HepG2 (cell line): ENCODE measurements around the gene NTF3. TPM values are rescaled to one million over a fixed set of nuclear protein-coding genes. Genes with fewer than 3 reads are reported as not detected.

Source experiments
- ATAC-seq: fragments of 200-7000 bp; cut with Tn5 transposase; 3 replicates; pipeline ENCODE4 v1.9.1; 2020; ENCODE audit warnings: mild to moderate bottlenecking, moderate library complexity
- BruUV-seq: library from RNA; stranded (reverse); fragments of 400-500 nt; replicated peaks from 2 replicates; lab custom pipeline; 2021; lab: Mats Ljungman, UMichigan
- CTCF ChIA-PET: fragments of 300-600 bp; formaldehyde crosslinking; extraction: SDS; loops from one replicate; lab custom pipeline; 2021; ENCODE audit warnings: low total read pairs, inconsistent platforms, low intra/inter-chr PET ratio; lab: Yijun Ruan, JAX
- POLR2A ChIA-PET: fragments of 350-600 bp; sonication (Branson Sonifier 250); formaldehyde crosslinking; loops from one replicate; lab custom pipeline; 2020; ENCODE audit warnings: antibody characterized with exemption, inconsistent platforms; lab: Yijun Ruan, JAX
- DNase-seq: peaks from one replicate; pipeline ENCODE4 v3.0.0-alpha.2; 2015; ENCODE audit warnings: low spot score
- FAIRE-seq: peaks from 3 replicates; lab custom pipeline; 2011; peaks lifted over from hg19 to GRCh38; lab: Jason Lieb, UNC
- H2AFZ ChIP-seq: one replicate; pipeline ENCODE4 v1.6.1; 2011; ENCODE audit warnings: low read length, inconsistent platforms
- H3K27ac ChIP-seq: fragments of 300-600 bp; 3 replicates; pipeline ENCODE4 v1.8.0; 2011; ENCODE audit warnings: mixed run types, mild to moderate bottlenecking, mixed read lengths, low read length, inconsistent platforms; ENCODE audit not compliant: insufficient read depth; ENCODE audit errors: extremely low read length
- H3K27me3 ChIP-seq, 2 experiments: fragments of 200-600 bp in 1 of 2; 2 replicates in 1 of 2; 3 replicates in 1 of 2; pipeline versions ENCODE4 v1.6.0 to v1.8.0; 2011; ENCODE audit warnings: low read length in 2 of 2, mild to moderate bottlenecking in 2 of 2, moderate library complexity in 2 of 2, inconsistent platforms in 1 of 2; ENCODE audit not compliant: insufficient read depth in 2 of 2, control insufficient read depth in 1 of 2
- H3K36me3 ChIP-seq, 2 experiments: fragments of 200-600 bp in 1 of 2; replicated peaks in 1 of 2; 2 replicates in 1 of 2; 3 replicates in 1 of 2; pipeline versions ENCODE4 v1.5.1 to v1.8.0; 2011; ENCODE audit warnings: low read length in 2 of 2, inconsistent platforms in 1 of 2; ENCODE audit not compliant: insufficient read depth in 2 of 2, control insufficient read depth in 1 of 2
- H3K4me1 ChIP-seq: 2 replicates; pipeline ENCODE4 v1.5.1; 2012; ENCODE audit warnings: low read length, inconsistent platforms; ENCODE audit not compliant: insufficient read depth
- H3K4me2 ChIP-seq: 2 replicates; pipeline ENCODE4 v1.6.0; 2011; ENCODE audit warnings: low read depth, low read length, inconsistent platforms
- H3K4me3 ChIP-seq, 3 experiments: fragments of 200-600 bp in 1 of 3; sonication (generic), shearing (Covaris generic) in 1 of 3; replicated peaks in 1 of 3; 2 replicates each; pipeline ENCODE4 v1.5.1; 2011 to 2016; ENCODE audit warnings: low read length in 3 of 3, inconsistent platforms in 2 of 3, low read depth in 2 of 3, mild to moderate bottlenecking in 2 of 3, control low read depth in 1 of 3, mixed read lengths in 1 of 3; ENCODE audit not compliant: insufficient read depth in 1 of 3
- H3K79me2 ChIP-seq: one replicate; pipeline ENCODE4 v1.6.1; 2011; ENCODE audit warnings: low read length, inconsistent platforms; ENCODE audit not compliant: insufficient read depth
- H3K9ac ChIP-seq: 2 replicates; pipeline ENCODE4 v1.6.0; 2011; ENCODE audit warnings: mild to moderate bottlenecking, low read depth, low read length, inconsistent platforms; ENCODE audit not compliant: insufficient read depth
- H3K9me3 ChIP-seq: 2 replicates; pipeline ENCODE4 v1.5.1; 2012; ENCODE audit warnings: mild to moderate bottlenecking, low read length
- H4K20me1 ChIP-seq: 2 replicates; pipeline ENCODE4 v1.6.0; 2011; ENCODE audit warnings: inconsistent platforms, mild to moderate bottlenecking, low read length, moderate library complexity; ENCODE audit not compliant: insufficient read depth
- HOXD1 ChIP-seq: sonication (generic); formaldehyde crosslinking; IDR thresholded peaks from 2 replicates; pipeline ENCODE4 v1.5.0; 2020; ENCODE audit warnings: missing genetic modification reagents
- NR0B2 ChIP-seq: sonication (generic); formaldehyde crosslinking; IDR thresholded peaks from 2 replicates; pipeline ENCODE4 v1.4.0; 2020; ENCODE audit warnings: mild to moderate bottlenecking, missing genetic modification reagents
- POLR2G ChIP-seq: fragments of 200-400 bp; formaldehyde crosslinking; IDR thresholded peaks from 2 replicates; pipeline ENCODE4 v1.6.1; 2018; ENCODE audit warnings: mild to moderate bottlenecking, low read depth, low read length, moderate library complexity
- PRMT3 ChIP-seq: sonication (generic); formaldehyde crosslinking; IDR thresholded peaks from 2 replicates; pipeline ENCODE4 v1.8.1; 2022; ENCODE audit warnings: low read depth, mild to moderate bottlenecking, moderate library complexity, missing genetic modification reagents, borderline replicate concordance
- SMAD1 ChIP-seq: sonication (generic); formaldehyde crosslinking; IDR thresholded peaks from 2 replicates; pipeline ENCODE4 v1.4.0; 2020; ENCODE audit warnings: missing genetic modification reagents, low read depth, mild to moderate bottlenecking, borderline replicate concordance
- STAG1 ChIP-seq: sonication (generic); formaldehyde crosslinking; IDR thresholded peaks from 2 replicates; pipeline ENCODE4 v1.4.0; 2020; ENCODE audit warnings: missing genetic modification reagents
- WGBS: methylation state at CpG from one replicate; pipeline ENCODE4 v1.1.6; 2017; ENCODE audit warnings: low lambda C conversion rate; 5-methylcytosine and 5-hydroxymethylcytosine counted together
- in situ Hi-C: cut with HindIII; loops from 2 replicates; pipeline ENCODE4 v1.10.0; 2017; ENCODE audit warnings: low pct_unique_long_range_greater_than_20kb; ENCODE audit not compliant: extremely low pct_ligation_motif_present
- intact Hi-C: fragments of 100-400 bp; cut with micrococcal nuclease; formaldehyde crosslinking; loops from one replicate; pipeline ENCODE4 v1.10.0; 2022; ENCODE audit not compliant: unreplicated experiment
- polyA plus RNA-seq, 8 experiments: library from polyadenylated mRNA; depleted of rRNA in 3 of 8; stranded (reverse) in 7 of 8; unstranded in 1 of 8; fragments of >200 nt; fragmentation: Illumina TruSeq in 4 of 8; extraction: Trizol in 4 of 8; gene quantifications; 2 replicates each; pipeline versions ENCODE4 v1.2.1 to v1.2.3, GENCODE V29; 2011 to 2016; ENCODE audit warnings: low read depth in 4 of 8, missing spikeins in 1 of 8, mixed read lengths in 1 of 8; ENCODE audit not compliant: insufficient read depth in 1 of 8
- total RNA-seq, 5 experiments: library from RNA; depleted of rRNA; stranded (reverse); fragments of >200 nt; fragmentation: Illumina TruSeq; extraction: Trizol; gene quantifications; 2 replicates each; pipeline ENCODE4 v1.2.3, GENCODE V29; 2016; ENCODE audit warnings: low read depth in 1 of 5
- TF ChIP-seq, protein P1 (sequence below): sonication (generic); IDR thresholded peaks from 2 replicates; pipeline ENCODE4 v1.6.1; 2016; ENCODE audit warnings: low read depth, borderline replicate concordance

The NTF3 gene
- total and polyA plus RNA-seq, 2 of the 13 experiments (the other 11 are each of a cell fraction or from before 2014, with no cell fraction given): not detected

DNA sequence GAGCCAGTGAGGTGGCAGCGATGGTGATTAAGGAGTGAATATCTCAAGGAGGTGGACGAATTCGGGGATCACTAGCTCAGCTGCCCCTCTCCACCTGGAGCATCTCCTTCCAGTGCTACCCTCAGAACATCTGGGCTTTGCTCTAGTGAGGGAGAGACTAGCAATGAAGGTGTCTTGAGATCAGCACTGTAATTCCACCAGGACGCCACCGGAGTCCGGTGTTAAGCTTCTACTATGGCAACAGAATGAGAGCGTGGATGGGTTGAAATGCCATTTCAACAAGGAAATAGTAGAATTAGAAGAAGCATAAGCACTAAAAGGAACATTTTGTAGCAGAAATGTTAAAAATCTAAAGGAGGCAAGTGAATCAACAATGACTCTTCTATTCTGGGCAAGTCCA, 61.1 kb downstream of the NTF3 start:
- no peak overlapping the region for H3K4me3 ChIP-seq
- no peaks in the 10 kb centered on the region for H4K20me1 ChIP-seq
- DNase-seq (no peak), ATAC-seq (0 out of 3 replicates have a peak, but pooled peaks have one; percentile 39), FAIRE-seq (no peak)
- POLR2A ChIA-PET: no interaction called here
- CTCF ChIA-PET: no interaction called here
- in situ Hi-C loops: no loop called here
- no TSS peak for BruUV-seq
- no peaks in the 10 kb centered on the region for H3K9me3 ChIP-seq
- H3K9ac ChIP-seq: no peak overlapping the region
- H3K4me1 ChIP-seq: peaks cover 12% of the 10 kb centered on the region
- 51% methylated on average over 7 of the region's 7 CpGs for WGBS
- H3K36me3 ChIP-seq: no peaks in the 10 kb centered on the region
- TF ChIP-seq STAG1 (CRISPR knock-in tag): peak; percentile 4; the same call in 1 of the 2 replicates
- no peak for TF ChIP-seq POLR2G
- H3K27me3 ChIP-seq: no peaks in the 10 kb centered on the region; a peak in 1 of 5 replicates
- intact Hi-C loops: no loop called here
- no peak overlapping the region for H3K4me2 ChIP-seq
- no peaks in the 10 kb centered on the region for H3K79me2 ChIP-seq
- no peak overlapping the region for H3K27ac ChIP-seq
- H2AFZ ChIP-seq: no peak overlapping the region

DNA sequence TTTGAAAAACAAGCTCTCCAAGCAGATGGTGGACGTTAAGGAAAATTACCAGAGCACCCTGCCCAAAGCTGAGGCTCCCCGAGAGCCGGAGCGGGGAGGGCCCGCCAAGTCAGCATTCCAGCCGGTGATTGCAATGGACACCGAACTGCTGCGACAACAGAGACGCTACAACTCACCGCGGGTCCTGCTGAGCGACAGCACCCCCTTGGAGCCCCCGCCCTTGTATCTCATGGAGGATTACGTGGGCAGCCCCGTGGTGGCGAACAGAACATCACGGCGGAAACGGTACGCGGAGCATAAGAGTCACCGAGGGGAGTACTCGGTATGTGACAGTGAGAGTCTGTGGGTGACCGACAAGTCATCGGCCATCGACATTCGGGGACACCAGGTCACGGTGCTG, 62.4 kb downstream of the NTF3 start:
- H3K4me2 ChIP-seq: no peak overlapping the region
- H2AFZ ChIP-seq: no peak overlapping the region
- H3K9me3 ChIP-seq: no peaks in the 10 kb centered on the region
- peaks cover 17% of the 10 kb centered on the region for H3K4me1 ChIP-seq
- ATAC-seq (no peak), FAIRE-seq (no peak), DNase-seq (no peak)
- H3K36me3 ChIP-seq: no peaks in the 10 kb centered on the region
- no peaks in the 10 kb centered on the region; a peak in 1 of 5 replicates for H3K27me3 ChIP-seq
- no TSS peak for BruUV-seq
- no peak overlapping the region for H3K4me3 ChIP-seq
- POLR2A ChIA-PET: no interaction called here
- CTCF ChIA-PET: no interaction called here
- H3K27ac ChIP-seq: no peak overlapping the region
- in situ Hi-C loops (no loop called here), intact Hi-C loops (no loop called here)
- 84% methylated on average over 27 of the region's 28 CpGs for whole genome bisulfite sequencing
- no peak overlapping the region for H3K9ac ChIP-seq
- TF ChIP-seq SMAD1 (CRISPR knock-in tag): no peak
- TF ChIP-seq, protein P1, sequence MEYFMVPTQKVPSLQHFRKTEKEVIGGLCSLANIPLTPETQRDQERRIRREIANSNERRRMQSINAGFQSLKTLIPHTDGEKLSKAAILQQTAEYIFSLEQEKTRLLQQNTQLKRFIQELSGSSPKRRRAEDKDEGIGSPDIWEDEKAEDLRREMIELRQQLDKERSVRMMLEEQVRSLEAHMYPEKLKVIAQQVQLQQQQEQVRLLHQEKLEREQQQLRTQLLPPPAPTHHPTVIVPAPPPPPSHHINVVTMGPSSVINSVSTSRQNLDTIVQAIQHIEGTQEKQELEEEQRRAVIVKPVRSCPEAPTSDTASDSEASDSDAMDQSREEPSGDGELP: no peak
- no peak for TF ChIP-seq PRMT3
- TF ChIP-seq HOXD1: no peak
- no peak for TF ChIP-seq NR0B2 (CRISPR knock-in tag)
- no peaks in the 10 kb centered on the region for H3K79me2 ChIP-seq
- H4K20me1 ChIP-seq: no peaks in the 10 kb centered on the region
